Measurements from ENCODE around the gene AGBL5. TPM values are rescaled to one million over a fixed set of nuclear protein-coding genes. Genes with fewer than 3 reads are reported as not detected.

Gene AGBL5
- total RNA-seq, 1 experiment from 2014 or later = 55.4 TPM

DNA sequence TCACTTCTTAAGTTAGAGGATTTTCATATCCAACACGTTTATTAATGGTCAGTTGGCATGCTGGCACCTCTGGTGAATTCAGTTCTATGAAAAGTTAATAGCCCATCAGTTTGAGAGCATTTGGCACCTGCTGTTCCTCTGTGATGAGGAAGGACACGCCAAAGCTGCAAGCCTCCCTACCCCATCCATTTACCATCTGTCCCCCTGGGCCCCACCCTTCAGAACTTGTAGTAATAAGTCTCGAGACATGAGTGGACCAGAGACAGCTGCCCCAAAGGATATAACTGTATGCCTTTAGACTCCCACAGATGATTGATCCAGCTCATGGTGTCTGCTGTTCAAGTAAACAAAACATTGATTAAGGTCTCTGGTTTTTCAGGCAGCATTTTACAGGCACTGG is 13.7 kb downstream of the AGBL5 start:
- Mint-ChIP-seq H3K4me3 (no peak overlapping the region), H3K27ac (no peak overlapping the region), H3K9me3 (no peaks in the 10 kb centered on the region; a peak in 1 of 5 replicates), H3K4me1 (no peaks in the 10 kb centered on the region), H3K27me3 (ENCODE audit: low read depth) (no peaks in the 10 kb centered on the region; the same call in 1 of the 2 replicates), H3K36me3 (ENCODE audit: insufficient read depth in 1 of 3, low read depth in 3 of 3) (peaks cover 17 to 66% (median 64%) of the 10 kb centered on the region in 3 experiments; a peak in 6 of 7 replicates)
- H4K91ac ChIP-seq (ENCODE audit: insufficient read length, low read depth, low read length) = no peak overlapping the region
- no peak overlapping the region for H3K27ac ChIP-seq (ENCODE audit: insufficient read length, low read depth, low read length)
- H3K14ac ChIP-seq (ENCODE audit: insufficient read depth, low read length) = no peak overlapping the region
- no peaks in the 10 kb centered on the region for H4K20me1 ChIP-seq (ENCODE audit: control insufficient read depth, insufficient read depth, insufficient read length)
- no peaks in the 10 kb centered on the region for H3K27me3 ChIP-seq (ENCODE audit: insufficient read depth, low read length)
- H2BK120ac ChIP-seq (ENCODE audit: low read depth, low read length, poor library complexity, severe bottlenecking) = no peak overlapping the region
- H3K9me3 ChIP-seq (ENCODE audit: control insufficient read depth, low read depth, low read length) = no peaks in the 10 kb centered on the region
- peaks cover 2% of the 10 kb centered on the region for H3K79me1 ChIP-seq (ENCODE audit: insufficient read depth, low read depth, low read length, poor library complexity, severe bottlenecking)
- no peak overlapping the region for H3K4ac ChIP-seq (ENCODE audit: low read depth, low read length)
- H2AK5ac ChIP-seq (ENCODE audit: insufficient read length, low read length) = no peak overlapping the region
- H3K56ac ChIP-seq (ENCODE audit: insufficient read length, low read depth, low read length) = no peak overlapping the region
- no CpG with 5 or more reads among the region's 3 CpGs for WGBS (ENCODE audit: extremely low coverage, insufficient read length, low lambda C conversion rate)
- no peaks in the 10 kb centered on the region for H3K4me1 ChIP-seq (ENCODE audit: insufficient read depth, low read length)
- no peak overlapping the region for H3K18ac ChIP-seq (ENCODE audit: insufficient read length, low read depth, low read length)
- H2AFZ ChIP-seq (ENCODE audit: low read length) = no peak overlapping the region
- no peaks in the 10 kb centered on the region for H3K23me2 ChIP-seq (ENCODE audit: insufficient read length, low read depth, low read length, poor library complexity, severe bottlenecking)
- no peak overlapping the region for H2BK5ac ChIP-seq (ENCODE audit: insufficient read length, low read length)
- no peak for DNase-seq
- TF ChIP-seq, protein P1, sequence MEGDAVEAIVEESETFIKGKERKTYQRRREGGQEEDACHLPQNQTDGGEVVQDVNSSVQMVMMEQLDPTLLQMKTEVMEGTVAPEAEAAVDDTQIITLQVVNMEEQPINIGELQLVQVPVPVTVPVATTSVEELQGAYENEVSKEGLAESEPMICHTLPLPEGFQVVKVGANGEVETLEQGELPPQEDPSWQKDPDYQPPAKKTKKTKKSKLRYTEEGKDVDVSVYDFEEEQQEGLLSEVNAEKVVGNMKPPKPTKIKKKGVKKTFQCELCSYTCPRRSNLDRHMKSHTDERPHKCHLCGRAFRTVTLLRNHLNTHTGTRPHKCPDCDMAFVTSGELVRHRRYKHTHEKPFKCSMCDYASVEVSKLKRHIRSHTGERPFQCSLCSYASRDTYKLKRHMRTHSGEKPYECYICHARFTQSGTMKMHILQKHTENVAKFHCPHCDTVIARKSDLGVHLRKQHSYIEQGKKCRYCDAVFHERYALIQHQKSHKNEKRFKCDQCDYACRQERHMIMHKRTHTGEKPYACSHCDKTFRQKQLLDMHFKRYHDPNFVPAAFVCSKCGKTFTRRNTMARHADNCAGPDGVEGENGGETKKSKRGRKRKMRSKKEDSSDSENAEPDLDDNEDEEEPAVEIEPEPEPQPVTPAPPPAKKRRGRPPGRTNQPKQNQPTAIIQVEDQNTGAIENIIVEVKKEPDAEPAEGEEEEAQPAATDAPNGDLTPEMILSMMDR (conservative IDR thresholded peaks at IDR 0.05) = no peak
- no peak overlapping the region for H3K23ac ChIP-seq (ENCODE audit: insufficient read length, low read depth, low read length)
- no peak overlapping the region for H3K9ac ChIP-seq (ENCODE audit: extremely low read depth, insufficient read length, low read length)
- no peak overlapping the region for H2BK12ac ChIP-seq (ENCODE audit: insufficient read length, low read depth, low read length)
- no peaks in the 10 kb centered on the region for H3K79me2 ChIP-seq (ENCODE audit: insufficient read depth, low read length)
- no peak overlapping the region for H2BK15ac ChIP-seq (ENCODE audit: low read depth, low read length)
- no peak overlapping the region for H2BK20ac ChIP-seq (ENCODE audit: low read depth, low read length, poor library complexity, severe bottlenecking)
- no peak overlapping the region for H3T11ph ChIP-seq (ENCODE audit: low read length)
- H3K4me2 ChIP-seq (ENCODE audit: insufficient read depth, insufficient read length, low read length) = no peak overlapping the region
- H4K8ac ChIP-seq (replicated peaks; ENCODE audit: insufficient read length, low read depth, low read length) = no peak overlapping the region
- no peak overlapping the region for H4K5ac ChIP-seq (ENCODE audit: insufficient read length, low read depth, low read length)
